HepG2 (cell line): ENCODE measurements around the gene SLC38A2. TPM values are rescaled to one million over a fixed set of nuclear protein-coding genes. Genes with fewer than 3 reads are reported as not detected.

Source experiments
- ATAC-seq: fragments of 200-7000 bp; cut with Tn5 transposase; 3 replicates; pipeline ENCODE4 v1.9.1; 2020; ENCODE audit warnings: mild to moderate bottlenecking, moderate library complexity
- BruUV-seq: library from RNA; stranded (reverse); fragments of 400-500 nt; replicated peaks from 2 replicates; lab custom pipeline; 2021; lab: Mats Ljungman, UMichigan
- CTCF ChIA-PET: fragments of 300-600 bp; formaldehyde crosslinking; extraction: SDS; loops from one replicate; lab custom pipeline; 2021; ENCODE audit warnings: low total read pairs, inconsistent platforms, low intra/inter-chr PET ratio; lab: Yijun Ruan, JAX
- POLR2A ChIA-PET: fragments of 350-600 bp; sonication (Branson Sonifier 250); formaldehyde crosslinking; loops from one replicate; lab custom pipeline; 2020; ENCODE audit warnings: antibody characterized with exemption, inconsistent platforms; lab: Yijun Ruan, JAX
- DNase-seq: peaks from one replicate; pipeline ENCODE4 v3.0.0-alpha.2; 2015; ENCODE audit warnings: low spot score
- FAIRE-seq: peaks from 3 replicates; lab custom pipeline; 2011; peaks lifted over from hg19 to GRCh38; lab: Jason Lieb, UNC
- H2AFZ ChIP-seq: one replicate; pipeline ENCODE4 v1.6.1; 2011; ENCODE audit warnings: low read length, inconsistent platforms
- H3K27ac ChIP-seq: fragments of 300-600 bp; 3 replicates; pipeline ENCODE4 v1.8.0; 2011; ENCODE audit warnings: mixed run types, mild to moderate bottlenecking, mixed read lengths, low read length, inconsistent platforms; ENCODE audit not compliant: insufficient read depth; ENCODE audit errors: extremely low read length
- H3K27me3 ChIP-seq, 2 experiments: fragments of 200-600 bp in 1 of 2; 2 replicates in 1 of 2; 3 replicates in 1 of 2; pipeline versions ENCODE4 v1.6.0 to v1.8.0; 2011; ENCODE audit warnings: low read length in 2 of 2, mild to moderate bottlenecking in 2 of 2, moderate library complexity in 2 of 2, inconsistent platforms in 1 of 2; ENCODE audit not compliant: insufficient read depth in 2 of 2, control insufficient read depth in 1 of 2
- H3K36me3 ChIP-seq, 2 experiments: fragments of 200-600 bp in 1 of 2; replicated peaks in 1 of 2; 2 replicates in 1 of 2; 3 replicates in 1 of 2; pipeline versions ENCODE4 v1.5.1 to v1.8.0; 2011; ENCODE audit warnings: low read length in 2 of 2, inconsistent platforms in 1 of 2; ENCODE audit not compliant: insufficient read depth in 2 of 2, control insufficient read depth in 1 of 2
- H3K4me1 ChIP-seq: 2 replicates; pipeline ENCODE4 v1.5.1; 2012; ENCODE audit warnings: low read length, inconsistent platforms; ENCODE audit not compliant: insufficient read depth
- H3K4me2 ChIP-seq: 2 replicates; pipeline ENCODE4 v1.6.0; 2011; ENCODE audit warnings: low read depth, low read length, inconsistent platforms
- H3K4me3 ChIP-seq, 3 experiments: fragments of 200-600 bp in 1 of 3; sonication (generic), shearing (Covaris generic) in 1 of 3; replicated peaks in 1 of 3; 2 replicates each; pipeline ENCODE4 v1.5.1; 2011 to 2016; ENCODE audit warnings: low read length in 3 of 3, inconsistent platforms in 2 of 3, low read depth in 2 of 3, mild to moderate bottlenecking in 2 of 3, control low read depth in 1 of 3, mixed read lengths in 1 of 3; ENCODE audit not compliant: insufficient read depth in 1 of 3
- H3K79me2 ChIP-seq: one replicate; pipeline ENCODE4 v1.6.1; 2011; ENCODE audit warnings: low read length, inconsistent platforms; ENCODE audit not compliant: insufficient read depth
- H3K9ac ChIP-seq: 2 replicates; pipeline ENCODE4 v1.6.0; 2011; ENCODE audit warnings: mild to moderate bottlenecking, low read depth, low read length, inconsistent platforms; ENCODE audit not compliant: insufficient read depth
- H3K9me3 ChIP-seq: 2 replicates; pipeline ENCODE4 v1.5.1; 2012; ENCODE audit warnings: mild to moderate bottlenecking, low read length
- H4K20me1 ChIP-seq: 2 replicates; pipeline ENCODE4 v1.6.0; 2011; ENCODE audit warnings: inconsistent platforms, mild to moderate bottlenecking, low read length, moderate library complexity; ENCODE audit not compliant: insufficient read depth
- HCFC1 ChIP-seq: fragments of 150-350 bp; IDR thresholded peaks from 2 replicates; pipeline ENCODE4 v1.6.1; 2014; ENCODE audit warnings: low read depth, low read length
- PAF1 ChIP-seq: IDR thresholded peaks from 2 replicates; pipeline ENCODE4 v1.6.1; 2016; ENCODE audit warnings: missing genetic modification reagents, missing compliant biosample characterization
- POLR2AphosphoS5 ChIP-seq: IDR thresholded peaks from 2 replicates; pipeline ENCODE4 v1.6.1; 2012; ENCODE audit warnings: low read depth, low read length
- RBFOX2 ChIP-seq: fragments of 200-400 bp; formaldehyde crosslinking; IDR thresholded peaks from 2 replicates; pipeline ENCODE4 v1.6.1; 2017; ENCODE audit warnings: low read depth, mild to moderate bottlenecking, low read length
- RBM22 ChIP-seq: fragments of 200-400 bp; formaldehyde crosslinking; optimal IDR thresholded peaks from 2 replicates; pipeline ENCODE3; 2017; ENCODE audit warnings: mild to moderate bottlenecking, low read length, moderate library complexity
- RCOR2 ChIP-seq: IDR thresholded peaks from 2 replicates; pipeline ENCODE4 v1.6.1; 2016; ENCODE audit warnings: missing biosample characterization, missing genetic modification reagents
- SSRP1 ChIP-seq: IDR thresholded peaks from 2 replicates; pipeline ENCODE4 v1.6.1; 2016; ENCODE audit warnings: control low read depth
- TRIM24 ChIP-seq: sonication (generic); formaldehyde crosslinking; IDR thresholded peaks from 2 replicates; pipeline ENCODE4 v1.8.0; 2022; ENCODE audit warnings: mild to moderate bottlenecking, missing genetic modification reagents
- ZNF816 ChIP-seq: sonication (generic); formaldehyde crosslinking; IDR thresholded peaks from 2 replicates; pipeline ENCODE4 v1.8.0; 2022; ENCODE audit warnings: missing genetic modification reagents, mild to moderate bottlenecking, borderline replicate concordance
- ZNF878 ChIP-seq: sonication (generic); formaldehyde crosslinking; IDR thresholded peaks from 2 replicates; pipeline ENCODE4 v1.8.1; 2023; ENCODE audit warnings: mild to moderate bottlenecking, missing genetic modification reagents, moderate library complexity
- WGBS: methylation state at CpG from one replicate; pipeline ENCODE4 v1.1.6; 2017; ENCODE audit warnings: low lambda C conversion rate; 5-methylcytosine and 5-hydroxymethylcytosine counted together
- in situ Hi-C: cut with HindIII; loops from 2 replicates; pipeline ENCODE4 v1.10.0; 2017; ENCODE audit warnings: low pct_unique_long_range_greater_than_20kb; ENCODE audit not compliant: extremely low pct_ligation_motif_present
- intact Hi-C: fragments of 100-400 bp; cut with micrococcal nuclease; formaldehyde crosslinking; loops from one replicate; pipeline ENCODE4 v1.10.0; 2022; ENCODE audit not compliant: unreplicated experiment
- polyA plus RNA-seq, 8 experiments: library from polyadenylated mRNA; depleted of rRNA in 3 of 8; stranded (reverse) in 7 of 8; unstranded in 1 of 8; fragments of >200 nt; fragmentation: Illumina TruSeq in 4 of 8; extraction: Trizol in 4 of 8; gene quantifications; 2 replicates each; pipeline versions ENCODE4 v1.2.1 to v1.2.3, GENCODE V29; 2011 to 2016; ENCODE audit warnings: low read depth in 4 of 8, missing spikeins in 1 of 8, mixed read lengths in 1 of 8; ENCODE audit not compliant: insufficient read depth in 1 of 8
- total RNA-seq, 5 experiments: library from RNA; depleted of rRNA; stranded (reverse); fragments of >200 nt; fragmentation: Illumina TruSeq; extraction: Trizol; gene quantifications; 2 replicates each; pipeline ENCODE4 v1.2.3, GENCODE V29; 2016; ENCODE audit warnings: low read depth in 1 of 5
- TF ChIP-seq, protein P1 (sequence below), 2 experiments: sonication (generic) in 1 of 2; formaldehyde crosslinking in 1 of 2; IDR thresholded peaks; 2 replicates each; pipeline versions ENCODE4 v1.4.0 to v1.6.1; 2016 to 2020; ENCODE audit warnings: borderline replicate concordance in 1 of 2, low read depth in 1 of 2, mild to moderate bottlenecking in 1 of 2, missing genetic modification reagents in 1 of 2

The SLC38A2 gene
- total and polyA plus RNA-seq, 2 of the 13 experiments (the other 11 are each of a cell fraction or from before 2014, with no cell fraction given): 368 to 880 TPM

DNA sequence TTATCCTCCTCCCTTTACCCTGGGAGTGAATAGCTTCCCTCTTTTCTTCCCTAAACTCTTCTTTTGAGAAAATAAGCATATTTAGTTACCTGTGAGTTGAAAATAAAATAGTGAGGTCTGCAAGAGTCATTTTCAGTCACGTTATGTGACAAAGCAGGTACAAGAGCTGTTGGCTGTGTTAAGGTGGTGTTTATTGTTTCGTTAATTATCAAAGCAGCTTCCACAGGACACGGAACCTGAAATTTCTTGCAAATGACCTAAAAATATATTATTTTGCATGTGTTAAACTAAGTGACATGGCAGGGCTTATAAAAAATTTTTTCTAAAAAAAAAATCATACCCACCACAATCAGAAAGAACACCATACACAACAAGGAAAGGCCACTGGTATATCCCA lies 8.3 kb downstream of the SLC38A2 start:
- Histone ChIP-seq H3K27me3 (no peaks in the 10 kb centered on the region), H3K4me2 (peak overlapping the region; percentile 94), H3K79me2 (peaks cover 29% of the 10 kb centered on the region), H2AFZ (no peak overlapping the region), H3K9ac (no peak overlapping the region), H3K27ac (peak overlapping the region; percentile 97), H3K9me3 (no peaks in the 10 kb centered on the region), H3K4me1 (peaks cover 63% of the 10 kb centered on the region), H3K4me3 (peak overlapping the region; percentile 6 to 84 (median 12); a peak in 4 of 6 replicates), H3K36me3 (peaks cover 29 to 85% of the 10 kb centered on the region in 2 experiments), H4K20me1 (peaks cover 100% of the 10 kb centered on the region)
- no TSS peak for BruUV-seq
- WGBS: 90% methylated on average over 3 of the region's 3 CpGs
- DNase-seq: no peak
- CTCF ChIA-PET: no interaction called here
- in situ Hi-C loops (no loop called here), intact Hi-C loops (loop anchor here (10.0 kb wide), 1 partner anchor 369 kb away; the partner anchor contains the start of gene SCAF11)
- TF ChIP-seq POLR2AphosphoS5: peak; percentile 42; the same call in 1 of the 2 replicates
- TF ChIP-seq RBM22: peak; percentile 87
- peak; percentile 2; the same call in 1 of the 2 replicates for TF ChIP-seq ZNF878 (CRISPR knock-in tag)
- no peak for TF ChIP-seq TRIM24 (CRISPR knock-in tag)
- TF ChIP-seq SSRP1 (CRISPR knock-in tag): peak; percentile 86; the same call in 1 of the 2 replicates
- peak; percentile 86; the same call in 1 of the 2 replicates for TF ChIP-seq PAF1 (CRISPR knock-in tag)
- peak; percentile 13; the same call in 1 of the 2 replicates for TF ChIP-seq RBFOX2
- TF ChIP-seq, protein P1, sequence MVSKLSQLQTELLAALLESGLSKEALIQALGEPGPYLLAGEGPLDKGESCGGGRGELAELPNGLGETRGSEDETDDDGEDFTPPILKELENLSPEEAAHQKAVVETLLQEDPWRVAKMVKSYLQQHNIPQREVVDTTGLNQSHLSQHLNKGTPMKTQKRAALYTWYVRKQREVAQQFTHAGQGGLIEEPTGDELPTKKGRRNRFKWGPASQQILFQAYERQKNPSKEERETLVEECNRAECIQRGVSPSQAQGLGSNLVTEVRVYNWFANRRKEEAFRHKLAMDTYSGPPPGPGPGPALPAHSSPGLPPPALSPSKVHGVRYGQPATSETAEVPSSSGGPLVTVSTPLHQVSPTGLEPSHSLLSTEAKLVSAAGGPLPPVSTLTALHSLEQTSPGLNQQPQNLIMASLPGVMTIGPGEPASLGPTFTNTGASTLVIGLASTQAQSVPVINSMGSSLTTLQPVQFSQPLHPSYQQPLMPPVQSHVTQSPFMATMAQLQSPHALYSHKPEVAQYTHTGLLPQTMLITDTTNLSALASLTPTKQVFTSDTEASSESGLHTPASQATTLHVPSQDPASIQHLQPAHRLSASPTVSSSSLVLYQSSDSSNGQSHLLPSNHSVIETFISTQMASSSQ (IDR thresholded peaks at IDR 0.05; ENCODE audit: low read depth): no peak
- TF ChIP-seq, protein P1 (CRISPR knock-in tag; IDR thresholded peaks at IDR 0.05; ENCODE audit: borderline replicate concordance): no peak
- TF ChIP-seq HCFC1: no peak
- peak; percentile 13; the same call in 1 of the 2 replicates for TF ChIP-seq ZNF816 (CRISPR knock-in tag)
- no peak for TF ChIP-seq RCOR2 (CRISPR knock-in tag)
- no peak for ATAC-seq
- POLR2A ChIA-PET: interaction anchor here (1.2 to 1.3 kb wide), 2 partner anchors 7 to 9 kb away, joined by 3 to 5 read pairs; partner anchors contain the start of gene SLC38A2
- FAIRE-seq: no peak
